ENCODE data around the gene KANK2. TPM values are rescaled to one million over a fixed set of nuclear protein-coding genes. Genes with fewer than 3 reads are reported as not detected.
"Not testable (repeated sequence)": the region's sequence is repeated elsewhere in the genome, so short reads cannot be mapped to it uniquely, and the experiment has no call there.

Gene KANK2
- total RNA-seq, 1 donor from 2014 or later: 225 TPM

GRCh38 chr19:11172576-11172975 is 24.8 kb downstream of the KANK2 start:
- DNase-seq (ENCODE audit: low spot score): no peak

- DNase-seq (ENCODE audit: low spot score): no peak
Observed at GRCh38 chr19:11171144-11171543, 26.2 kb downstream of the KANK2 start.

- DNase-seq (ENCODE audit: low spot score): no peak
Observed at GRCh38 chr19:11169896-11170678, 27.3 kb downstream of the KANK2 start.

GRCh38 chr19:11168568-11168967 is 28.8 kb downstream of the KANK2 start:
- DNase-seq (ENCODE audit: low spot score): no peak

- DNase-seq (ENCODE audit: low spot score): no peak
Observed at GRCh38 chr19:11166281-11167142, 30.8 kb downstream of the KANK2 start.

GRCh38 chr19:11165486-11166030 is 31.8 kb downstream of the KANK2 start:
- no peak for DNase-seq (ENCODE audit: low spot score)

GRCh38 chr19:11164879-11165406 is 32.4 kb downstream of the KANK2 start:
- DNase-seq (ENCODE audit: low spot score): peak; percentile 76

- no peak for DNase-seq (ENCODE audit: low spot score)
Observed at GRCh38 chr19:11164296-11164695, 33.0 kb downstream of the KANK2 start.

- not testable (repeated sequence) for DNase-seq (ENCODE audit: low spot score)
Observed at GRCh38 chr19:11160440-11160768, 36.9 kb downstream of the KANK2 start.

GRCh38 chr19:11159598-11160439 is 37.5 kb downstream of the KANK2 start:
- no peak for DNase-seq (ENCODE audit: low spot score)

GRCh38 chr19:11155373-11156120 is 41.8 kb downstream of the KANK2 start, which contains the start of gene SPC24:
SPC24 (minus strand) TSS chr19:11155782; CDS start chr19:11155776, 6 bp downstream.
- DNase-seq (ENCODE audit: low spot score): peak; percentile 96

- no peak for DNase-seq (ENCODE audit: low spot score)
Observed at GRCh38 chr19:11154683-11155047, 42.7 kb downstream of the KANK2 start.

- DNase-seq (ENCODE audit: low spot score): peak; percentile 87
Observed at GRCh38 chr19:11152318-11153062, 44.9 kb downstream of the KANK2 start.

GRCh38 chr19:11151181-11151580 is 46.2 kb downstream of the KANK2 start:
- no peak for DNase-seq (ENCODE audit: low spot score)

- no peak for DNase-seq (ENCODE audit: low spot score)
Observed at GRCh38 chr19:11148001-11148400, 49.3 kb downstream of the KANK2 start.

- no peak for DNase-seq (ENCODE audit: low spot score)
Observed at GRCh38 chr19:11145536-11145924, 51.8 kb downstream of the KANK2 start.

- peak; percentile 89 for DNase-seq (ENCODE audit: low spot score)
Observed at GRCh38 chr19:11142528-11143171, 54.7 kb downstream of the KANK2 start.

- no peak for DNase-seq (ENCODE audit: low spot score)
Observed at GRCh38 chr19:11141937-11142527, 55.3 kb downstream of the KANK2 start.

GRCh38 chr19:11140896-11141295 is 56.4 kb downstream of the KANK2 start:
- DNase-seq (ENCODE audit: low spot score): no peak
